Prostate gland (tissue), 2 donors: Measurements from ENCODE around the gene ESRRB.

Experiments used
- CTCF ChIP-seq, 4 experiments: fragments of 200-600 bp in 2 of 4; fragments of 450-650 bp in 2 of 4; sonication (generic) in 2 of 4; IDR thresholded peaks; 1 replicate in 3 of 4; 2 replicates in 1 of 4; pipeline ENCODE4 v1.5.1; 2016 to 2019; ENCODE audit warnings: antibody characterized with exemption in 4 of 4, mild to moderate bottlenecking in 2 of 4, moderate library complexity in 2 of 4
- POLR2A ChIP-seq: fragments of 450-650 bp; IDR thresholded peaks from one replicate; pipeline ENCODE4 v1.6.1; 2016; ENCODE audit warnings: antibody characterized with exemption, mild to moderate bottlenecking
- POLR2AphosphoS5 ChIP-seq: sonication (generic); formaldehyde crosslinking; IDR thresholded peaks from one replicate; pipeline ENCODE4 v1.6.1; 2017; ENCODE audit warnings: antibody characterized with exemption

- TF ChIP-seq CTCF (IDR thresholded peaks at IDR 0.05) (no peak), POLR2A (no peak), POLR2AphosphoS5 (no peak)
These were observed 41.6 kb upstream of the ESRRB start for GRCh38 chr14:76334316-76334715.
